Measurements from ENCODE around the gene ASCC3.

DNA sequence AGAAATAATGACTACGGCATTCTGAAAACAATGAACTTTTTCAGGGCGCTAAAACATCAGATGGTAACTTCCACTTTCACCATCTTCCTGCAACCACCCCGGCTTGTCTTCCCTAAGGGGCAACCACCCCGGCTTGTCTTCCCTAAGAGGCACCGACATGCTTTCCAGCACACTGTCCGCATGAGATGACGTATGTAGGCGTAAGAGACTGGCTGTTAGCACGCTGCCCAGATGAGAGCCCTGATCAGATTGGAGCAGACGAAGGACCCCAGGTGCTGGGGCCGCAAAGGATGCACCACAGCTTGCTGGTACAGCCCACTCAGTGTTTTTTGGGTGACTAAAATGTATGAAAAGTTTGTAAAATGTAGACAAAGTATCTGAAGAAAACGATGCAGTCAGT lies 29.3 kb downstream of the ASCC3 start:
- TF ChIP-seq, protein P1, sequence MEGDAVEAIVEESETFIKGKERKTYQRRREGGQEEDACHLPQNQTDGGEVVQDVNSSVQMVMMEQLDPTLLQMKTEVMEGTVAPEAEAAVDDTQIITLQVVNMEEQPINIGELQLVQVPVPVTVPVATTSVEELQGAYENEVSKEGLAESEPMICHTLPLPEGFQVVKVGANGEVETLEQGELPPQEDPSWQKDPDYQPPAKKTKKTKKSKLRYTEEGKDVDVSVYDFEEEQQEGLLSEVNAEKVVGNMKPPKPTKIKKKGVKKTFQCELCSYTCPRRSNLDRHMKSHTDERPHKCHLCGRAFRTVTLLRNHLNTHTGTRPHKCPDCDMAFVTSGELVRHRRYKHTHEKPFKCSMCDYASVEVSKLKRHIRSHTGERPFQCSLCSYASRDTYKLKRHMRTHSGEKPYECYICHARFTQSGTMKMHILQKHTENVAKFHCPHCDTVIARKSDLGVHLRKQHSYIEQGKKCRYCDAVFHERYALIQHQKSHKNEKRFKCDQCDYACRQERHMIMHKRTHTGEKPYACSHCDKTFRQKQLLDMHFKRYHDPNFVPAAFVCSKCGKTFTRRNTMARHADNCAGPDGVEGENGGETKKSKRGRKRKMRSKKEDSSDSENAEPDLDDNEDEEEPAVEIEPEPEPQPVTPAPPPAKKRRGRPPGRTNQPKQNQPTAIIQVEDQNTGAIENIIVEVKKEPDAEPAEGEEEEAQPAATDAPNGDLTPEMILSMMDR (IDR thresholded peaks at IDR 0.05): no peak
- TF ChIP-seq POLR2A (IDR thresholded peaks at IDR 0.05): no peak

Data from testis (tissue), 2 donors.